Thymus (tissue), 11 donors: ENCODE results near the gene NDFIP2. TPM values are rescaled to one million over a fixed set of nuclear protein-coding genes. Genes with fewer than 3 reads are reported as not detected.

ENCODE experiments used
- DNase-seq, 9 donors: peaks; one replicate each; pipeline ENCODE4 v3.0.0-alpha.2; 2013; ENCODE audit warnings: low spot score in 9 of 9, low read depth in 6 of 9, missing footprints in 1 of 9
- H3K27ac ChIP-seq, 2 donors: one replicate each; pipeline ENCODE4 v1.5.1; 2013; ENCODE audit warnings: control low read depth in 1 of 2, low read depth in 1 of 2, low read length in 1 of 2, mild to moderate bottlenecking in 1 of 2, moderate library complexity in 1 of 2
- H3K27me3 ChIP-seq, 2 donors: one replicate each; pipeline ENCODE4 v1.5.1; 2013; ENCODE audit warnings: low read length in 1 of 2; ENCODE audit not compliant: control insufficient read depth in 2 of 2, insufficient read depth in 1 of 2
- H3K36me3 ChIP-seq, 2 donors: one replicate each; pipeline ENCODE4 v1.5.1; 2013; ENCODE audit warnings: low read length in 1 of 2, mild to moderate bottlenecking in 1 of 2, moderate library complexity in 1 of 2; ENCODE audit not compliant: control insufficient read depth in 2 of 2, insufficient read depth in 2 of 2
- H3K4me1 ChIP-seq, 2 donors: one replicate each; pipeline ENCODE4 v1.5.1; 2013; ENCODE audit warnings: low read length in 2 of 2; ENCODE audit not compliant: control insufficient read depth in 2 of 2, insufficient read depth in 2 of 2
- H3K4me3 ChIP-seq, 2 donors: one replicate each; pipeline ENCODE4 v1.5.1; 2013; ENCODE audit warnings: low read length in 2 of 2, control low read depth in 1 of 2, mild to moderate bottlenecking in 1 of 2
- H3K9me3 ChIP-seq, 2 donors: one replicate each; pipeline ENCODE4 v1.5.1; 2013; ENCODE audit warnings: low read length in 1 of 2, mild to moderate bottlenecking in 1 of 2; ENCODE audit not compliant: control insufficient read depth in 2 of 2, insufficient read depth in 1 of 2
- WGBS: extraction: QIAGEN DNeasy Blood & Tissue Kit; methylation state at CpG from one replicate; pipeline ENCODE4 v1.1.7; 2013; 5-methylcytosine and 5-hydroxymethylcytosine counted together
- polyA plus RNA-seq: library from polyadenylated mRNA; stranded (reverse); fragments of 200-250 nt; gene quantifications from one replicate; pipeline ENCODE4 v1.2.3, GENCODE V29; 2013
- total RNA-seq: library from RNA; stranded (reverse); fragments of 120-200 nt; gene quantifications from one replicate; pipeline ENCODE4 v1.2.4, GENCODE V29; 2013
- donor health status: healthy.

Gene NDFIP2
- total and polyA plus RNA-seq, 2 donors, result 23.3 to 31.9 TPM

- no peaks in the 10 kb centered on the region for H3K4me1 ChIP-seq
- no peak for DNase-seq
- 95% methylated on average over 2 of the region's 2 CpGs for WGBS
- H3K4me3 ChIP-seq, result no peak overlapping the region
- no peaks in the 10 kb centered on the region for H3K9me3 ChIP-seq
- H3K36me3 ChIP-seq, result no peaks in the 10 kb centered on the region
- H3K27me3 ChIP-seq, result no peaks in the 10 kb centered on the region
- H3K27ac ChIP-seq, result no peak overlapping the region
Measured at GRCh38 chr13:79466872-79467271, 14.1 kb upstream of the NDFIP2 start.

- Histone ChIP-seq H3K9me3 (no peaks in the 10 kb centered on the region), H3K36me3 (no peaks in the 10 kb centered on the region), H3K27me3 (no peaks in the 10 kb centered on the region), H3K4me3 (no peak overlapping the region), H3K27ac (no peak overlapping the region), H3K4me1 (no peaks in the 10 kb centered on the region)
- DNase-seq, result no peak
- WGBS, result 95% methylated on average over 1 of the region's 1 CpG
Measured at GRCh38 chr13:79468402-79468801, 12.6 kb upstream of the NDFIP2 start.

- H3K4me3 ChIP-seq, result no peak overlapping the region
- H3K27me3 ChIP-seq, result no peaks in the 10 kb centered on the region
- H3K36me3 ChIP-seq, result no peaks in the 10 kb centered on the region
- H3K4me1 ChIP-seq, result no peaks in the 10 kb centered on the region
- no peaks in the 10 kb centered on the region for H3K9me3 ChIP-seq
- no peak overlapping the region for H3K27ac ChIP-seq
- no peak for DNase-seq
- 96% methylated on average over 3 of the region's 3 CpGs for WGBS
Measured at GRCh38 chr13:79468819-79469218, 12.1 kb upstream of the NDFIP2 start.

GRCh38 chr13:79469608-79470007 is 11.3 kb upstream of the NDFIP2 start:
- Histone ChIP-seq H3K9me3 (no peaks in the 10 kb centered on the region), H3K36me3 (no peaks in the 10 kb centered on the region), H3K4me3 (no peak overlapping the region), H3K27ac (no peak overlapping the region), H3K4me1 (no peaks in the 10 kb centered on the region), H3K27me3 (no peaks in the 10 kb centered on the region)
- DNase-seq, result no peak
- WGBS, result 97% methylated on average over 3 of the region's 3 CpGs

- no peaks in the 10 kb centered on the region for H3K36me3 ChIP-seq
- no peaks in the 10 kb centered on the region for H3K27me3 ChIP-seq
- DNase-seq, result no peak
- H3K9me3 ChIP-seq, result no peaks in the 10 kb centered on the region
- H3K27ac ChIP-seq, result no peak overlapping the region
- WGBS, result 98% methylated on average over 2 of the region's 2 CpGs
- no peak overlapping the region for H3K4me3 ChIP-seq
- no peaks in the 10 kb centered on the region for H3K4me1 ChIP-seq
Measured at GRCh38 chr13:79470666-79471065, 10.3 kb upstream of the NDFIP2 start.

GRCh38 chr13:79475569-79475968 is 5.4 kb upstream of the NDFIP2 start:
- Histone ChIP-seq H3K4me3 (no peak overlapping the region), H3K9me3 (no peaks in the 10 kb centered on the region), H3K27ac (no peak overlapping the region), H3K4me1 (peaks cover 0 to 1% of the 10 kb centered on the region in 2 donors), H3K36me3 (no peaks in the 10 kb centered on the region), H3K27me3 (peaks cover 5 to 11% of the 10 kb centered on the region in 2 donors)
- 97% methylated on average over 1 of the region's 1 CpG for WGBS
- no peak for DNase-seq

GRCh38 chr13:79477968-79478367 is 3.0 kb upstream of the NDFIP2 start:
- WGBS, result 87% methylated on average over 3 of the region's 3 CpGs
- no peak for DNase-seq

GRCh38 chr13:79479882-79480281 is 1.1 kb upstream of the NDFIP2 start:
- 42% methylated on average over 5 of the region's 5 CpGs for WGBS
- peaks cover 4 to 11% of the 10 kb centered on the region in 2 donors for H3K4me1 ChIP-seq
- no peak for DNase-seq
- peaks cover 11 to 15% of the 10 kb centered on the region in 2 donors for H3K27me3 ChIP-seq
- H3K9me3 ChIP-seq, result no peaks in the 10 kb centered on the region
- no peak overlapping the region for H3K27ac ChIP-seq
- no peak overlapping the region for H3K4me3 ChIP-seq
- no peaks in the 10 kb centered on the region for H3K36me3 ChIP-seq

More at GRCh38 chr13:79477968-79478367, 3.0 kb upstream of the NDFIP2 start:
- H3K4me3 ChIP-seq, result no peak overlapping the region
- H3K27me3 ChIP-seq, result peaks cover 11 to 15% of the 10 kb centered on the region in 2 donors
- H3K4me1 ChIP-seq, result peaks cover 4 to 11% of the 10 kb centered on the region in 2 donors
- H3K27ac ChIP-seq, result no peak overlapping the region
- no peaks in the 10 kb centered on the region for H3K36me3 ChIP-seq
- no peaks in the 10 kb centered on the region for H3K9me3 ChIP-seq

GRCh38 chr13:79481685-79482052 is 714 bp downstream of the NDFIP2 start:
- H3K36me3 ChIP-seq, result no peaks in the 10 kb centered on the region
- DNase-seq, result peak in 4 of 9 donors; percentile 22 to 64 (median 32)
- peaks cover 4 to 11% of the 10 kb centered on the region in 2 donors for H3K4me1 ChIP-seq
- peak overlapping the region; percentile 80 to 86 for H3K4me3 ChIP-seq
- peaks cover 11 to 15% of the 10 kb centered on the region in 2 donors for H3K27me3 ChIP-seq
- H3K27ac ChIP-seq, result peak overlapping the region; percentile 11 to 64
- no peaks in the 10 kb centered on the region for H3K9me3 ChIP-seq
- WGBS, result 2% methylated on average over 12 of the region's 12 CpGs
